Right kidney (tissue), 1 donor: ENCODE measurements around the gene DAPK1.
"Not testable (repeated sequence)": the region's sequence is repeated elsewhere in the genome, so short reads cannot be mapped to it uniquely, and the experiment has no call there.

Source experiments
- DNase-seq: peaks from one replicate; pipeline ENCODE4 v3.0.0-alpha.2; 2016

The DAPK1 gene

DNA sequence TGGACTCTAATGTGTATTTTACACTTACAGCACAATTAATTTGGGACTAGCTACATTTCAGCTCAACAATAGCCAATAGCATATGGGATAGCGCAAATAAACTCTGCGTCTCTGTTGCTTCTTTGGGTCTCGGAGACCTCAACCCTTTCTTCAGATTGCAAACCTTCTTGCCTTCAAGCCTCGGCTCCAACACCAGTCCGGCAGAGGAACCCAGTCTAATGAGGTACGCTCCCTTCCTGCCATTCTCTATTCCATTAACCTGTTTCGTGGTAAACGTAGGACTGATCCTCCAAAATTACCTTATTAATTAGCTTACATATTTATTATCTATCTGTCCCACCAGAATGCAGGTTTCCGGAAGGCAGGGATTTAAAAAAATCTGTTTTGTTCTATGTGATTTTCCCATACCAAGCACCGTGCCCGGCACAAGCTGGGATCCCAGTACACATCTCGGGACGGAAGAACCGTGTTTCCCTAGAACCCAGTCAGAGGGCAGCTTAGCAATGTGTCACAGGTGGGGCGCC is 525 bp upstream of the DAPK1 start:
- no peak for DNase-seq

DNA sequence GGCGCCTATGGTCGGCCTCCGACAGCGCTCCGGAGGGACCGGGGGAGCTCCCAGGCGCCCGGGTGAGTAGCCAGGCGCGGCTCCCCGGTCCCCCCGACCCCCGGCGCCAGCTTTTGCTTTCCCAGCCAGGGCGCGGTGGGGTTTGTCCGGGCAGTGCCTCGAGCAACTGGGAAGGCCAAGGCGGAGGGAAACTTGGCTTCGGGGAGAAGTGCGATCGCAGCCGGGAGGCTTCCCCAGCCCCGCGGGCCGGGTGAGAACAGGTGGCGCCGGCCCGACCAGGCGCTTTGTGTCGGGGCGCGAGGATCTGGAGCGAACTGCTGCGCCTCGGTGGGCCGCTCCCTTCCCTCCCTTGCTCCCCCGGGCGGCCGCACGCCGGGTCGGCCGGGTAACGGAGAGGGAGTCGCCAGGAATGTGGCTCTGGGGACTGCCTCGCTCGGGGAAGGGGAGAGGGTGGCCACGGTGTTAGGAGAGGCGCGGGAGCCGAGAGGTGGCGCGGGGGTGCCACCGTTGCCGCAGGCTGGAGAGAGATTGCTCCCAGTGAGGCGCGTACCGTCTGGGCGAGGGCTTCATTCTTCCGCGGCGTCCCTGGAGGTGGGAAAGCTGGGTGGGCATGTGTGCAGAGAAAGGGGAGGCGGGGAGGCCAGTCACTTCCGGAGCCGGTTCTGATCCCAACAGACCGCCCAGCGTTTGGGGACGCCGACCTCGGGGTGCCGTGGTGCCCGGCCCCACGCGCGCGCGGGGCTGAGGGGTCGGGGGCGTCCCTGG is 561 bp downstream of the DAPK1 start:
- peak; percentile 96 for DNase-seq

DNA sequence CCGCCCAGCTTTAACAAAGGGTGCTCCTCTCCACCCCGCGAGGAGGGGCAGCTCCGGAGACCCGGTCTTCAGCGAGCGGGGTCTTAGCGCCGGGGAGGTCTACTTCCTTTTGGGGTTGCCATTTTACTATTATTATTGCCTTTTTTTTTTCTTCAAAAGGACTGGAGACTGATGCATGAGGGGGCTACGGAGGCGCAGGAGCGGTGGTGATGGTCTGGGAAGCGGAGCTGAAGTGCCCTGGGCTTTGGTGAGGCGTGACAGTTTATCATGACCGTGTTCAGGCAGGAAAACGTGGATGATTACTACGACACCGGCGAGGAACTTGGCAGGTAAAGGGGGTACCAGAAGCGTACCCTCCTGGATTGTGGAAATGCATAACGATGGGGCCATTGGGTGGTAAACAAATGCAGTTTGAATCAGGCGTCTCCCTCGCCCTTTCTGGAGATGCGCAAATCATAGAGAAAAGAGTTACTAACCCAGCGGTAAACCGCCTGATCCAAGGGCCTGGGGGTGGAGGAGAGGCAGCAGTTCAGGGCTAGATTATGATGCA is 1.2 kb downstream of the DAPK1 start:
- DNase-seq: no peak

DNA sequence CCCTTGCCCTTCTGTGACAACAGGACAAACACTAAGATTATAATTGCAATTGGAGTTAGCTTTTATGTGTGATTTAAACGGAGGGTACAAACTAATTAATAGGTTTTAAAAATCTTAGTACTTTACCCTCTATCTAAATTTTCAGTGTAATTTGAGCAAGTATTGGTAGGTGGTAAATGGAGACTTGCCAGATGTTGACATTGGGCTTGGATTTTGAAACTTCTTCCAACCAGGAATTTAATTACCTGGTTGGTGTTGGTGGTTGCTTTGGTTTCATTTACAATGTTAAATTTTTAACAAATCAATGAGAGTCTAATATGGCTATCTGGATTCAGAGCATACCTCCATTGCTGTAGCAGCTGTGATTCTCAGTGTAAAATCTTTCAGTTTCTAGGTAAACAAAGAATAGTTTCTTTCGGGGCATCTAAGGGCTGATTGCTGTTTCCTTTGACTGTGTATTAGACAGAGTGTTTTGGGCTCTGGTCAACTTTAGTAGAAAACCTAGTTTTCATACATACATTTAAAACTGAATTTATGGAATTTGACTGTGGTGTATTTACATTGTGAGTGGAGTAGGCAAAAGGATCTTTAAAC is 1.9 kb downstream of the DAPK1 start:
- DNase-seq: no peak

DNA sequence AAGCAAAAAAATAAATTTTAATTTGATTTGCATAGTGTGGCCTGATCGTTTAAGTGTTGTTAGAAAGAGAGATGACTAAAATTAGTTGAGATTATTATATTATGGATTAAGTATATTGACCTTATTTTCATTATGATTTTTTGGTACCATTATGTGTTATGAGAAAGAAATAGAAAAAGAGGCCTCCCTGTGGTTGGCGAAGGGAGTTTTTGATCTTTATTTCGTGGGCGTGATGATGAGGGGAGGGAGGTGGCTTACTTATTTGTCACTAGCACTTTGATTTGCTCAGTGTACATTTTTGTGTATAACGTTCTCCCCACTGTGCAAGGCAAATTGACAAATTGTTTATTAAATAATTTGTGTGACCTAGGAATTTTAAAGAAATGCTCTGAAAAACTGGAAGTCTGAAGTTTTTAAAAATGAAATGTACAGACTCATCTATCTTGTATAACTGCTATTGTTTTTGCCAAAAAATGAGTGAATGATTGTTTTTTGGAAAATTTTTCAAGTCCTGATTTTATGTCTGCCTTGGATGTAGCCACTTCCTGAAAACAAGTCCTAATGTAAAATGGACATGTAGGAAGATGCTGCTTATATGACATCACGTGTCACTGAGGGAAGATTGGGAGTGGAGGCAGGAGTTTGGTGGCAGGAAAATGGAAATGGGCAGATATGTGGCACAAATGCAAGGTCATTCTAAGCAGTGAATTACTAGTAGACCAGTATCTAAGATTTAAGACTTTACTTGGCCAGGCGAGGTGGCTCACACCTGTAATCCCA is 3.0 kb downstream of the DAPK1 start:
- DNase-seq: no peak

DNA sequence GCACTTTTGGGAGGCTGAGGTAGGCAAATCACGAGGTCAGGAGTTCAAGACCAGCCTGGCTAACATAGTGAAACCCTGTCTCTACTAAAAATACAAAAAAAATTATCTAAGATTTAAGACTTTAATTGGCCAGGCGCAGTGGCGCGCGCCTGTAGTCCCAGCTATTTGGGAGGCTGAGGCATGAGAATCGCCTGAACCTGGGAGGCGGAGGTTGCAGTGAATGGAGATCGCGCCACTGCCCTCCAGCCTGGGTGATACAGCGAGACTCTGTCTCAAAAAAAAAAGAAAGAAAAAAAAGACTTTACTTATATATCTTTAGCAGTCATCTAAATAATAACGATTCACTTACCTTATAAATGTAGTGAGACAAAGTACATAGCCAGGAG is 3.6 kb downstream of the DAPK1 start:
- not testable (repeated sequence) for DNase-seq

DNA sequence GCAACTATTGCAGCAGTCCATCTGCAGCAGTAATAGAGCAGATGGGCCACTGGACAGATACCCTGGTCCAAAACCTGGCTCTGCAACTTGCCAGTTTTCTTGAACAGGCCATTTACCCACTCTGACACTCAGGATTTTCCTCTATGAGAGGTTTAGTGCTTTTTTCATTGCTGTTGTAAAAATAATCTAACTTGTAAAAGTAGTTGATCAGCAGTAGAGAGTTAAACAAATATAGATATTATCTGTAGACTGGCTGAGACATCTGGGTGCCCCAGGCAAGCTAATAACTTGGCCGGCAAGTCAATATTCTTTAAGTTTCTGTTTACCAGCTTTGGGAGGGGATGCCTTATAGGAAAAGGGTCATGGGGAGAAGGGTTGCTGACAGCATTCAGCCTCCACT is 4.1 kb downstream of the DAPK1 start:
- no peak for DNase-seq

DNA sequence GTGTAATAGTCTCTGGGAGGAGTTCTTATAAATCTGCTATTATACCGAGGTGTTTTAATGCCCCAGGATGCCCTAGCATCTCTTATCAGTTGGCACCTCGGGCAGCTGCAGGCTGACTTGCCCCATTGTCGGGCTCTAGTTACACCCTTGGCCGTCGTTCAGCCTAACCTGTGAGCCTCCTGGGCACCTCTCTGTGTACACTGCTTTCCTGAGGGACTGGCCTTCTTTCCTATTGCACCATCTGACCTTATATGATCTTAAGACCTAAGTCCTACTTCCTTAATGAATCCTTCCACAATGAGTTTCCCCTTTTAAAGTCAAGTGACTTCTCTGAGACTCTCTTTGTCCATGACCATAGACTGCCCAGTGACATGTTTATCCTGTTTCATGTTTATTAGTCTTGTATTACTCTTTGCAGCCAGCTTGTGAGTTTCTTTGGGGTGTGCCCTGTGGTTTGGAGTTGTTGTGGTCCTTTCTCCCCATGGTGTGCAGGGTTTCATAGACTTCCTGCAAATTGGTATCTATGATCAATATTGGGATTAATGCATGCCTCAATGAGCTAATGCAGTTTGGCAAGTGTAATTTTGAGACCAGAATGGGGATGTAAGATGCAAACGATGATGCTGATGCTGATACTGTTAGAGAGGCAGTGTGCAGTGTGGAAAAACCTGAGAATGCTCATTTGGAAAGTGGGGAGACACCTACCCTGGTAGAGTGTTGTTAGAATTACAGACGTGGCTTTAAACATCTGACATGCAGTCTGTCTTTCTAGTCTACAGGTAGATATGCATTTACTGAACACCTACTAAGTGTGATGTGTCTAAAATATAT is 4.9 kb downstream of the DAPK1 start:
- DNase-seq: no peak

DNA sequence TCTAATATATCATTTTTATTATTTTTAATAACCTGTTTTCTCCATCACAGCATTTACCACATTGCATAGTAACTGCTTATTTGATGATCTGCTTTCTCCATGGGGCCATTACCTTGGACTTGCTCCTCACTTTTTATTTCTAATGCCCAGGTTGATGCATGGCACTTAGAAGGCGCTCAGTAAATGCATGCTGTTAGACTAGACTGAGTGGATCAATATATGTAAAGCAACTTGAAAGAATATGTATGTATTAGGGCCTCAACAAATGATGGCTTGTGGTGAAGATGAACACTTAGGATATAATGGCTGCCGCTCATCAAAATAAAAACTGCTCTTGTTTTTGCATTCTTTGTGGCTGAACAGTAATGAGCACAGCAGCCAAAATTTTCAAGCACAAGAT is 5.8 kb downstream of the DAPK1 start:
- DNase-seq: no peak

DNA sequence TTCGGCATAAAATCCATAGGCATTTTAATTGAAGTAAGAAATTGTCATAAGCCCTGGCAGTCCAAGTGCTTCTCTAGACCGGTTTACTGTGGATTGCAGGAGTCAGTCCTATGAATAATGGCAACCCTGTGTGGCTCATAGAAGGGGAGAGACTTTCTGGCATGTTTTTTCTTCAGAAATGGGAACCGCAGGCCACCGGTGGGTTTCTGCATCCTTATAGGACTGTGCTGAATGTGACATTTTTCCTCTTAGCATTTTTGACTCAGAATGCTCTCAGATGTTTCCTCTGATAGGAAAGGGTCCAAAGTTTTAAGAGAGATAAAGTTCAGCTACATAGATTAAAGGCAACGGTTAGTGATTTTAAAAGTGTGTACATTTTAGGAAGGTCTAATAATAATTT is 6.3 kb downstream of the DAPK1 start:
- no peak for DNase-seq

DNA sequence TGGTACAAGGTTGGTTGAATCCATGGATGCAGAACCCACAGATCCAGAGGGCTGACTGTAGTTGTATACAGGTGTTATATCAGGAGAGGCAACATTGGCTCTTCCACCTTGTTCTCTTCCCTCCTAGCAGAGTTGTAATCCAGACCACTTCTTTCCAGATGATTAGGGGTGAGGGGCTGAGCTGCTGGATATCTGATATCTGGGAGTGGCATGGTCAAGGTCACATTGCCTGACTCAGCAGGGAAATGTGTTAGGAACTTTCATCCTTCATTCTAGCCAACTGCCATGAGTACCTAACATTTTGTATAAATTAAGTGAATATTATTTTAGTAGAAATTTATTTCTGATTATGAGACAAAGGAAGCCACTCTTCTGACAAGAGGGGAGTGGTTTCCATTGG is 7.3 kb downstream of the DAPK1 start:
- no peak for DNase-seq

DNA sequence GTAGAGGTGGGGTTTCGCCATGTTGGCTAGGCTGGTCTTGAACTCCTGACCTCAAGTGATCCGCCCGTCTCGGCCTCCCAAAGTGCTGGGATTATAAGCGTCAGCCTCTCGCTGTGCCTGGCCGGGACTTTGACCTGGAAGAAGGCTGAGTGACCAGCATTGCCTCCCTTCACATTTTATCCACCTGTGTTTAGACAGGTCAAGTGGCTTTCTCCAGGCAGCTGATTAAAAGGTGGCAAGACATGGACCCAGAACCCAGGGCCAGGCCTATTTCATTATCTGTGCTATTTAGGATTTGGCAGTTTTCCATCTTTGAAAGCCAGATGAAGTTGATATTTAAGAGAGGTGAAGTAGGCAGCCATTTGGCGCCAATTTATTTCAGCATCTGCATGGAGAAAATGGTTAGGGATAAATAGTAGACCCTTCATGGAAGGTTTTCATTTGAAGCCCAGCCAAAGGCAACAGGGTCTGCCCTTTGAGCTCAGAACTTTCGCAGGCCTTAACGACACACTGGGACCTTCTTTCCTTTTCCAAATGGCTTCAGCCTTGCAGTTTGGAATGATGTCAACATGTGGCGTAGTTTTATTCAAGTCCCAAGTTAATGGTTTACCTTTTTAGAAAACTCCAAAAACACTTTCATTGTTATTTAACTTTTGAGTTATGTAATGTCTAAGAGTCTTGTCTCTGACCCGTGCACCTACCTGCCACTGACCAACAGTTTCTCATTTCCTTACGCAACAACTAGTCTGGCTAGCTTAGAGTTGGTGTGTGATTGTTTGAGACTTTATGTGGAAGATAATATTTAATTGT is 8.4 kb downstream of the DAPK1 start:
- DNase-seq: no peak

DNA sequence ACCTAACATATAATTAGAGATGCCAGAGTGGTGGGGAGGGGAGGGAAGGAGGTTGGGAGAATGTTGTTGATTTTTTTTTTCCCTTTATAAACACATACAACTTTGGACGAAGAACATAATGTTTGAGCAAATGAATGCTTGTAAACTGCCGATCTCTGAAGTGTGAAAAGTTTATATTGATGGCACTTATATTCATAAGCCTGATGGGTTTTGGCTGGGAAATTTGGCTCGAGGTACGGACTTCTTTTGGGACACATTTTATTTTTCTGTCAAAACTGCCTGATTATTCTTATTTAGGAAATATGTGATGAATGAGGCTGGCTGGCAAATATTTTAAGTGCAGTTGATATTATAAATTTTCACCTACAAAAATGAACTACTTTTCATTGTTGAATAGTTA is 9.9 kb downstream of the DAPK1 start:
- no peak for DNase-seq

DNA sequence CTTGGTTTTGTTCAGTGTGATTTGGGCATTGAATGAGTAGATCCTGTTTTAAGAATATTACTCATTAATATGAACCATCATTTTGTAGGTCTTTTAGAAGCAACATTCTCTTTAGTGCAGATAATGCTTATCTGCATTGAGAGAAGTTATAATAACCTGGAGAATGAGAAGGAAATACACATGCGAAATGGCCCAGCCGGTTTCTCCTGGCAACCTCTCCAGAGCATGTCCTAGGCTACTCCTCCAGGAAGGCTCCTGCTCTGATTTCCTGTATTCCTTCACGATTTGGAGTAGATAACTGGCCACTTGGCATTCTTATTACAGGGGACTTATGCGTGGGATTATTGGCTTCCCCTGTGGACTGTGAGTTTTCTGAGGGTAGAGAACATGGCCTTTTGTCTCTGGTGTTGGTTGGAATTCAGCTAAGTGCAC is 12.6 kb downstream of the DAPK1 start:
- no peak for DNase-seq

DNA sequence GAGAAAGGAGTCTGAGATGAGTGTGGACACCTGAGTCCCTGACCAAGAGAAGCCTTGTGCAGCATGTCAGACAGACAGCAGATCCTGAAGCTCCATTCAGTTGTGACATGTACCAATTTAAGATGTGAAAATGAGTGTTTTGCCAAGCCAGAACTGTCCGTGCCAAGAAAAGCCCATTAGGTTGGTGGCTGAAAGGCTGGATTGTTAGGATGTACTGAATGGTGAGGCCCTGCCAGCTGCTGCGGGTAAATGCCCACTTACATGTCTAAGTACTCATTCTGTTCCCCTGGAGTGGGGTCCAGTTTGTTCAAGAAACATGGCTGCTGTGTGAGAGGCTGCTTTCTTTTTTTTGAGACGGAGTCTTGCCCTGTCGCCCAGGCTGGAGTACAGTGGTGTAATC is 14.6 kb downstream of the DAPK1 start:
- no peak for DNase-seq

DNA sequence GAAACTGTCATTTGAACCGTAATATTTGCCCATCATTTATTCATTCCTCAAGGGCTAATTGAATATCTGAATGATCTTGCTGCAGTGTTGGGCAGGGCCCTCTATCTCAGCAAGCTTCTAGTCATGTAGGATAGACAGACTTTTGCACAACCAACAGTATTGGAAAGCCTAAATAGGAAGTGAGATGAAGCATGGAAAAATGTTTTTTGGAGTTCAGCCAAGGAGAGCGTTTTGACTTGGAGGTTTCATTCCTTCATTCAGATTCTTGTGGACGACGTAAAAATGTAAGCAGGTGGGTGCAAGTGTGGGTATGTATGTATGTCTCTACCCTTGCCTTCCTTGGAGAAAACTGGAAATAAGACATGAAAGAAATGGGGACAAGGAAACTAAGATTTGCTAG is 15.5 kb downstream of the DAPK1 start:
- DNase-seq: no peak

DNA sequence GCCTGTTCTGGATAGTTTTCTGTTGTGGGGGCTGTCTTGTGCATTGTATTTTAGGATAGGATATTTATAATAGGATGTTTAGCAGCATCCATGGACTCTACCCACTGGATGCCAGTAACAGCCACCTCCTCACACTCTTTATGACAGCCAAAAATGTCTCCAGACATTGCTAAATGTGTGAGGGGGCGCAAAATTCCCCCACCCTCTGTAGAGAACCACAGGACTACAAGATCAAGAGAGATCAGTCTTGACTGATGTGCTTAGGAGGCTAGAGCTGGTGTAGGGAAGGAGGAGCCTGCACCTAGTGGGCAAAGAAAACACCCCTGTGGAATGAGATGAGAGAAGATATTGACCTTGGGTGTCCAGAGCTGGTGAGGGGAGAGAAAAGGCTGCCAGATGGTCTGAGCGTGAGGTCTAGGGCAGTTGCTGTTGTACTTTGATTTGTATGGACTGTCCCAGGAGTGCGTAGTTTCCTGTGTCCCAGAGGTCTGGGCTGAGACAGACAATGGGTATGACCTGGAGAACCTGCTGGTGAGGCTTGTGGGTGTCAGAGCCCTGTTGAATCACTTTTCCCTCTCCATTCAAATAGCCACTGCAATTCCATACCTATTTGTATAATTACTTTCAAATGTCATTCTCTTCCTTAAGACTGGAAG is 16.3 kb downstream of the DAPK1 start:
- DNase-seq: no peak

DNA sequence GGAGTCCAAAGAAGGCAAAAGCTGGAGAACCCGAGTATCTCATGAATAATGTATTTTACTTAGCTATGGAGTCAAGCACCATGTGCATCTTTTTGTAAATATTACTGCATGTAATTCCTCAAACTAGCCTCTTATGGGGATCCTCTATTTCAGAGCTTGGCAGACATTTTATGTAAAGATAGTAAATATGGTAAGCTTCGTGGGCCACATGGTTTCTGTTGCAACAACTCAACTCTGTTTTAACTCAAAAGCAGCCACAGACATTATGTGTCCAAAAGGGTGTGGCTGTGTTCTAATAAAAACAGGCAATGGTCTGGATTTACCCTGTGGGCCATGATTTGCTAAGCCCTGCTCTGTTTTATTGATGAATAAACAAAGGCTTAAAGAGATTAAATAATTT is 17.3 kb downstream of the DAPK1 start:
- DNase-seq: no peak

DNA sequence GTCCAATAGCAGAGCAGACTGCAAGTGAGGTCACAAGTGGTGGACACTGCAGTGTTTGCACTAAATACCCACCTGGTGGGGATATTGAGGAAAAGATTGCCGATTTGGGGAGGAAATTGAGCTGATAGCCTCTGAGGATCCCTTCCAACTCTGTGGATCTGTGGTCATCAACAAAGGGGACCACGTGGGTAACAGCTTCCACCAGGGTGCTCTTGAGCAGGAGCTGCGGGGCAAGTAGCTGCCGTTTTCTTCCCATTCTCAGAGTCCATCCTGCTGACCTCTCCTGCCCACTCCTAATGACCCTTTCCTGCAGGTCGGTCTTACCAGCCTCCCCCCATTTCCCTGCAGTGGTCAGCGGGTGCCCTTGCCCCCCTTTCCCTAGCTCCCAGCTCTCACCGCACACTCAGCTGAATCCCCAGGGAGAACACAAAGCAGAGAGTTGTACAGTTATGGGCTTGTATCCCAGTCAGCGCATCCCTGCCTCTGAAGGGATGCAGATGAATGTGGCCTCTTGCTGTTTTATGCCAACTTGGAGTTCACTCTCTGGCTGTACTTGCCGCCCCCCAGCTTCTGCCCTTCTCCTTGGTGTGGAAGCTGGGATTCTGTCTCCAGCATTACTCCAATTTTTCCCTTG is 18.0 kb downstream of the DAPK1 start:
- DNase-seq: no peak

DNA sequence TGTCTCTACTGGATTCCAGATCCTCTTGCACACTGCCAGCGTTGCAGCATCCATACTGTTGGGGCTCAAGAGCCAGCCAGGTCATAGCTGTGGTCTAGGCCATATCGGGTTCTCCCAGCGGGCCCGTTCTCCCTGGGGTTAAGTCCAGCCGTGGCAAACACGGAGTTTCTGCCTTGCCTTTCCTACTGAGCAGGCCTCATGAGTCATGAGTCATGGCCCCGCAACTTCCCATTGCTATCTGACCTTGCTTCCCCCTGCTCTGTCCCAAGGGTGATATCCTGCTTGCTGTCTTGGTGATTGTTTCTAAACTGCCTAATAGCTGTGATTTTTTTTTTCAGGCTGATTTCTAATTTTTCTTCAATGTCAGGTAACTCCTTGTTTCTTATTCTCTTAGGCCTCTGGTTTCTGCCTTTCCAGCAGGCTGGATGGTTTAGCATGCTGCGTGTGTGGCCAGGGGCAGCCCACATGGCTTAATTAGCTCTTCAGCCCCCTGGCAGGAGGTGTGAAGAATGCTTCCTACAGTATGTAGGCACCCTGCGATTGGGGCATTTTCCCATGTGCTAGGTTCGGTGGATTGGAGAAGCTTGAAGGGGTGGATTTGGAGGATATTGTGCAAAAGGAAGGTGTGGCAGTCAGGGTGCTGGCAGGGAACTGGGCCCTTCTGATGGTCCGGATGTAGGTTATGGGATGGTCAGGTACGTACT is 18.7 kb downstream of the DAPK1 start:
- DNase-seq: no peak
